Caco-2 (cell line): ENCODE measurements around the gene TMEM17. TPM values are rescaled to one million over a fixed set of nuclear protein-coding genes. Genes with fewer than 3 reads are reported as not detected.

ENCODE experiments used
- BruUV-seq: library from RNA; stranded (reverse); fragments of 400-500 nt; replicated peaks from 2 replicates; lab custom pipeline; 2021; lab: Mats Ljungman, UMichigan
- CTCF ChIA-PET: fragments of 300-600 bp; sonication (Branson Sonifier 250); formaldehyde crosslinking; loops from one replicate; lab custom pipeline; 2022; ENCODE audit warnings: antibody characterized with exemption; lab: Charles Lee
- POLR2A ChIA-PET: fragments of 300-600 bp; sonication (Branson Sonifier 250); formaldehyde crosslinking; loops from one replicate; lab custom pipeline; 2022; ENCODE audit warnings: antibody characterized with exemption; lab: Charles Lee
- DNase-seq, 2 experiments: peaks; one replicate each; pipeline versions ENCODE4 v3.0.0 to v3.0.0-alpha.2; 2020 to 2022
- H3K27me3 ChIP-seq: replicated peaks from 2 replicates; pipeline ENCODE4 v1.6.0; 2011; ENCODE audit warnings: low read length; ENCODE audit not compliant: control insufficient read depth, insufficient read depth
- H3K36me3 ChIP-seq: 2 replicates; pipeline ENCODE4 v1.5.1; 2011; ENCODE audit warnings: low read length; ENCODE audit not compliant: control insufficient read depth, insufficient read depth
- H3K4me1 ChIP-seq: fragments of 250-450 bp; sonication (Bioruptor Pico); 2 replicates; pipeline ENCODE4 v1.5.1; 2020; ENCODE audit warnings: mild to moderate bottlenecking
- H3K4me3 ChIP-seq: 2 replicates; pipeline ENCODE4 v1.5.1; 2011; ENCODE audit warnings: low read depth, mild to moderate bottlenecking, control low read depth, low read length
- H3K9me3 ChIP-seq: fragments of 250-450 bp; sonication (Bioruptor Pico); 2 replicates; pipeline ENCODE4 v1.5.1; 2020; ENCODE audit warnings: mild to moderate bottlenecking, moderate library complexity
- H3K27ac Mint-ChIP-seq: one replicate; pipeline ENCODE4 v1.8.0; 2022; ENCODE audit warnings: mixed read lengths; ENCODE audit not compliant: unreplicated experiment
- H3K27me3 Mint-ChIP-seq: one replicate; pipeline ENCODE4 v1.8.0; 2022; ENCODE audit warnings: mixed read lengths; ENCODE audit not compliant: insufficient read depth, unreplicated experiment
- H3K36me3 Mint-ChIP-seq: one replicate; pipeline ENCODE4 v1.8.0; 2022; ENCODE audit warnings: mild to moderate bottlenecking, mixed read lengths; ENCODE audit not compliant: insufficient read depth, unreplicated experiment
- H3K4me1 Mint-ChIP-seq: one replicate; pipeline ENCODE4 v1.8.0; 2022; ENCODE audit warnings: low read depth, mixed read lengths; ENCODE audit not compliant: unreplicated experiment
- H3K4me3 Mint-ChIP-seq: one replicate; pipeline ENCODE4 v1.8.0; 2022; ENCODE audit warnings: mild to moderate bottlenecking, moderate library complexity, mixed read lengths; ENCODE audit not compliant: unreplicated experiment
- H3K9me3 Mint-ChIP-seq: one replicate; pipeline ENCODE4 v1.8.0; 2022; ENCODE audit warnings: mixed read lengths; ENCODE audit not compliant: unreplicated experiment
- CTCF ChIP-seq, 2 experiments: fragments of 200-600 bp in 1 of 2; IDR thresholded peaks; 1 replicate in 1 of 2; 2 replicates in 1 of 2; pipeline versions ENCODE4 v1.5.1 to v1.8.0; 2011 to 2022; ENCODE audit warnings: antibody characterized with exemption in 1 of 2, control low read depth in 1 of 2, inconsistent platforms in 1 of 2, low read depth in 1 of 2, low read length in 1 of 2, mild to moderate bottlenecking in 1 of 2, moderate library complexity in 1 of 2; ENCODE audit not compliant: insufficient read depth in 1 of 2, severe bottlenecking in 1 of 2, unreplicated experiment in 1 of 2
- intact Hi-C: fragments of 100-400 bp; cut with micrococcal nuclease; formaldehyde crosslinking; loops from one replicate; pipeline ENCODE4 v1.10.0; 2022; ENCODE audit not compliant: unreplicated experiment
- total RNA-seq: library from RNA; stranded (reverse); gene quantifications from 2 replicates; pipeline ENCODE4 v1.2.3, GENCODE V29; 2022

Gene TMEM17
- total RNA-seq, 1 experiment from 2014 or later: 3.3 TPM

- POLR2A ChIA-PET: no interaction called here
- H3K27me3 Mint-ChIP-seq: no peaks in the 10 kb centered on the region
- no peak overlapping the region for H3K27ac Mint-ChIP-seq
- intact Hi-C loops: no loop called here
- peaks cover 7% of the 10 kb centered on the region for H3K4me1 Mint-ChIP-seq
- TF ChIP-seq CTCF (IDR thresholded peaks at IDR 0.05; ENCODE audit: insufficient read depth in 1 of 2, low read depth in 1 of 2, low read length in 1 of 2, severe bottlenecking in 1 of 2, unreplicated experiment in 1 of 2): no peak
- H3K27me3 ChIP-seq: no peaks in the 10 kb centered on the region
- no peaks in the 10 kb centered on the region for H3K9me3 ChIP-seq
- no peak overlapping the region for H3K4me3 ChIP-seq
- peaks cover 23% of the 10 kb centered on the region for H3K4me1 ChIP-seq
- no peaks in the 10 kb centered on the region for H3K9me3 Mint-ChIP-seq
- H3K4me3 Mint-ChIP-seq: no peak overlapping the region
- CTCF ChIA-PET: no interaction called here
- DNase-seq: no peak
- H3K36me3 ChIP-seq: no peaks in the 10 kb centered on the region
- no peaks in the 10 kb centered on the region for H3K36me3 Mint-ChIP-seq
- no TSS peak for BruUV-seq
Observed at GRCh38 chr2:62462211-62462610, 43.8 kb downstream of the TMEM17 start.

GRCh38 chr2:62461707-62462106 is 44.3 kb downstream of the TMEM17 start:
- BruUV-seq: no TSS peak
- Histone ChIP-seq H3K4me1 (peaks cover 23% of the 10 kb centered on the region), H3K9me3 (no peaks in the 10 kb centered on the region), H3K36me3 (no peaks in the 10 kb centered on the region), H3K4me3 (no peak overlapping the region), H3K27me3 (no peaks in the 10 kb centered on the region)
- no peaks in the 10 kb centered on the region for H3K27me3 Mint-ChIP-seq
- ChIA-PET POLR2A (no interaction called here), CTCF (interaction anchor here (0.5 kb wide), 1 partner anchor 317 kb away, joined by 5 read pairs; no protein-coding TSS in a partner anchor)
- no peaks in the 10 kb centered on the region for H3K9me3 Mint-ChIP-seq
- intact Hi-C loops: no loop called here
- H3K4me1 Mint-ChIP-seq: peaks cover 7% of the 10 kb centered on the region
- H3K36me3 Mint-ChIP-seq: no peaks in the 10 kb centered on the region
- no peak overlapping the region for H3K27ac Mint-ChIP-seq
- TF ChIP-seq CTCF (IDR thresholded peaks at IDR 0.05; ENCODE audit: insufficient read depth in 1 of 2, low read depth in 1 of 2, low read length in 1 of 2, severe bottlenecking in 1 of 2, unreplicated experiment in 1 of 2): no peak
- DNase-seq: no peak
- H3K4me3 Mint-ChIP-seq: no peak overlapping the region

GRCh38 chr2:62461017-62461553 is 44.9 kb downstream of the TMEM17 start:
- Mint-ChIP-seq H3K4me1 (peaks cover 12% of the 10 kb centered on the region), H3K27ac (no peak overlapping the region), H3K9me3 (no peaks in the 10 kb centered on the region), H3K36me3 (no peaks in the 10 kb centered on the region), H3K27me3 (no peaks in the 10 kb centered on the region), H3K4me3 (no peak overlapping the region)
- ChIA-PET POLR2A (no interaction called here), CTCF (interaction anchor here (0.5 kb wide), 1 partner anchor 317 kb away, joined by 5 read pairs; no protein-coding TSS in a partner anchor)
- H3K4me1 ChIP-seq: peaks cover 26% of the 10 kb centered on the region
- intact Hi-C loops: no loop called here
- TF ChIP-seq CTCF (IDR thresholded peaks at IDR 0.05; ENCODE audit: insufficient read depth in 1 of 2, low read depth in 1 of 2, low read length in 1 of 2, severe bottlenecking in 1 of 2, unreplicated experiment in 1 of 2): no peak
- H3K4me3 ChIP-seq: no peak overlapping the region
- no peaks in the 10 kb centered on the region for H3K36me3 ChIP-seq
- H3K9me3 ChIP-seq: no peaks in the 10 kb centered on the region
- no TSS peak for BruUV-seq
- no peaks in the 10 kb centered on the region for H3K27me3 ChIP-seq
- no peak for DNase-seq
